Coronary artery (tissue), 2 donors: ENCODE measurements around the gene PCDH1.

ENCODE experiments used
- DNase-seq: peaks from one replicate; pipeline ENCODE4 v3.0.0-alpha.2; 2017; ENCODE audit warnings: low spot score
- H3K27ac ChIP-seq, 2 donors: fragments of 200-600 bp; sonication (generic); one replicate each; pipeline ENCODE4 v1.5.1; 2016 to 2019
- H3K4me3 ChIP-seq: fragments of 200-600 bp; sonication (generic); 2 replicates; pipeline ENCODE4 v1.5.1; 2016; ENCODE audit warnings: mild to moderate bottlenecking, moderate library complexity
- TF ChIP-seq, protein P1 (sequence below): fragments of 200-600 bp; sonication (generic); IDR thresholded peaks from one replicate; pipeline ENCODE4 v1.5.1; 2019; ENCODE audit warnings: antibody characterized with exemption

PCDH1 gene

DNA sequence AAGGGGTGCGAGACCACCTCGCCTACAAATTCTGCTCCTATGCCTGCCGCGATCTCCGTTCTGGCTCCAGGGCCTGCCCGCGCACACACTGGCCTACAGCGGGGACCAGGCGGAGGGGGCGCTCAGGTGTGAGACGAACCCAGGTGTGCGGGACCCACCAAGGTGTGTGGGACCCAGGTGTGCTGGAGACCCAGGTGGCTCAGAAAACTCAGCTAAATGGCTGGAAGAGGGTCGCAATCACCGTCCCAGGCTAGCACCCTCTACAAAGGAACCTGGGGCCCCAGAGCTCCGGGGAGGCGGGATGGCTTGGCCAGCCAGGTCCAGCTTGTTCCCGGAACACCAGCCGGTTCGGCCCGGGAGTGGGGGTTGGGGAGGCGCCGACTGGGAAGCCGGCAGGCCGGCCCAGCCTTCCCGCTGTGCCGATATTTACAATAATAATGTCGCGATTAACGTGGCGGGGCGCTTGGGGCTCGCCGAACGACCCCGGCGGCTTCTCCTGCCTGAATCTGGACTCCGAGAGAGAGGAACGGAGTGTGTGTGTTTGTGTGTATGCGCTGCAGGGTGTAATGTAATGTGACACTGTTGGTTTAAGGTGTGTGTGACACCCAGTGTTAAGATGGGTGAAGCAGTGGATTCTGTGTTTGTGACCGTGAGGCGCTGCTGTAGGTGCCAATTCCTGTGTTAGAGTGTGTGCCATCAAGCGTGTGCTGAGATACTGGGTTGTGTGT is 1.4 kb downstream of the PCDH1 start:
- Histone ChIP-seq H3K27ac (peak overlapping the region in 1 of 2 donors; percentile 84), H3K4me3 (peak overlapping the region; percentile 79)
- TF ChIP-seq, protein P1, sequence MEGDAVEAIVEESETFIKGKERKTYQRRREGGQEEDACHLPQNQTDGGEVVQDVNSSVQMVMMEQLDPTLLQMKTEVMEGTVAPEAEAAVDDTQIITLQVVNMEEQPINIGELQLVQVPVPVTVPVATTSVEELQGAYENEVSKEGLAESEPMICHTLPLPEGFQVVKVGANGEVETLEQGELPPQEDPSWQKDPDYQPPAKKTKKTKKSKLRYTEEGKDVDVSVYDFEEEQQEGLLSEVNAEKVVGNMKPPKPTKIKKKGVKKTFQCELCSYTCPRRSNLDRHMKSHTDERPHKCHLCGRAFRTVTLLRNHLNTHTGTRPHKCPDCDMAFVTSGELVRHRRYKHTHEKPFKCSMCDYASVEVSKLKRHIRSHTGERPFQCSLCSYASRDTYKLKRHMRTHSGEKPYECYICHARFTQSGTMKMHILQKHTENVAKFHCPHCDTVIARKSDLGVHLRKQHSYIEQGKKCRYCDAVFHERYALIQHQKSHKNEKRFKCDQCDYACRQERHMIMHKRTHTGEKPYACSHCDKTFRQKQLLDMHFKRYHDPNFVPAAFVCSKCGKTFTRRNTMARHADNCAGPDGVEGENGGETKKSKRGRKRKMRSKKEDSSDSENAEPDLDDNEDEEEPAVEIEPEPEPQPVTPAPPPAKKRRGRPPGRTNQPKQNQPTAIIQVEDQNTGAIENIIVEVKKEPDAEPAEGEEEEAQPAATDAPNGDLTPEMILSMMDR = no peak
- DNase-seq = peak; percentile 74

DNA sequence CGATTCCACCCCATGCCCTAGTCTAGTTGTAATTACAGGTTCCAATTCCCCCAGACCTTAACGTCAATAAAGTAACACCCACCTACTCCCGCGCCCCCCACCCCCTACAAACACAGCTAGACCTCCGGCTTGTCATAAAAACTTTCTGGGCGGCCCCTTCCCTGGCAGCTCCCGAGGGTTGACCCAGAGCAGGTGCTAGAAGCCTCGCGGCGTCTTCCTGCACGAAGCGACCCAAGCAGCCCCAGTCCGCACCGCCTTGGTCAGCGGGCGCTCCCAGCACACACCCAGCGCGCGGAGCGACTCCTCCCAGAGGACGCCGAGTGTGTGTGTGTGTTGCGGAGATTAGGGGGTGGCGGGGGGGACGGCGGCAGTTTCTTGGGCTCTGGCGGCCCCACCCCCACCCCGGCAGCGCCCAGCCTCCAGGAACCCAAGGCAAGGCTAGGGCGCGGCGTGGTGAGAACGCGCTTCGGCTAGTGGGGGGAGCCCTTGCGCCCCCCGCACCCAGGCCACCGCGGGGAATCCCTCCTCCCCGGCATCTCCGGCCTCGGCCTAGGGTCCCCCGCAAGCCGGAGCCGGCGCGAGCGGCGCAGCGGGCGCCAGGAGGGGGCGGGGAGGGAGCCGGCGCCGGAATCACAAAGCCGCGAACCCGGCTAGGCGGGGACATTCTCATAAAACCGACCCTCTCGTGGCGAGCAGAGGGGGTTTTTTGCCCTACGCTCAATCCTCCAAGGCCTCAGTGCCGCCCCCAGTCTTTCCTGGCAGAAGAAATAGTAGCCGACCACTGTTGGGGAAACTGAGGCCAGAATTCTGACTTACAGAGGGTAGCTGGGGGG is 2.2 kb downstream of the PCDH1 start:
- DNase-seq = no peak
- peak overlapping the region in 1 of 2 donors; percentile 84 for H3K27ac ChIP-seq
- H3K4me3 ChIP-seq = peak overlapping the region; percentile 79
- TF ChIP-seq, protein P1 = no peak

DNA sequence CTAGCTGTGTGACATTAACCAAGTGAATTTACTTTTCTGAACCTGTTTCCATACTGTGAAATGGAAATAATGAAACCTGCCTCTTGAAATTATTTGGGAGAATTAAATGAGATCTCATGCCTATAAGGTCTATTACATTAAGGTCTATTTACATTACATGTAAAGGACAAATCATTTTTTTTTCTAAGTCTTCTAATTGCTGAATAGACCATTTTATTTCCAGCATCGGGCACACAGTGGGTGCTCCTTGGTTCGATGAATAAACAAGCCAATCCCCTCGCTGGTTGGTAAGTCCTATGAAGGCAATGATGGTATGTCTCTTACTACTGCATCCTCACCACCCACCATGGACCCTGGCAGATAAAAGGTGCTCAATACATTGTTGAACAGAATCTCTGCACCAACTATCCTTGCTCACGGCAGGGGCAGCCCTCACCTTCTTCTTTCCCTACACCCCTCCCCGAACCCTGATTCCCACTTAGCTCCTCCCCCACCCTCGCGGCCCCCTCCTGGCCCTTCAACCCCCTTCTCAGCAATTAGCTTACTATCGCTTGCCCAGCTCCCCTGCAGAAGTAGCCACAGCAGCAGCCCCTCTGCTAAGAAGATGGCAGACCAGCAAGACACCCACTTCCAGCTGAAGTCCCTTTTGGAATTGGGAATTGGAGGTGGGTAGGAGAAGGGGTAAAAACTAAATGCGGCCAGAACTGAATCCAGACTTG is 3.0 kb downstream of the PCDH1 start:
- H3K27ac ChIP-seq = peak overlapping the region in 1 of 2 donors; percentile 84
- peak overlapping the region; percentile 79 for H3K4me3 ChIP-seq
- DNase-seq = peak; percentile 40
- TF ChIP-seq, protein P1 = no peak

DNA sequence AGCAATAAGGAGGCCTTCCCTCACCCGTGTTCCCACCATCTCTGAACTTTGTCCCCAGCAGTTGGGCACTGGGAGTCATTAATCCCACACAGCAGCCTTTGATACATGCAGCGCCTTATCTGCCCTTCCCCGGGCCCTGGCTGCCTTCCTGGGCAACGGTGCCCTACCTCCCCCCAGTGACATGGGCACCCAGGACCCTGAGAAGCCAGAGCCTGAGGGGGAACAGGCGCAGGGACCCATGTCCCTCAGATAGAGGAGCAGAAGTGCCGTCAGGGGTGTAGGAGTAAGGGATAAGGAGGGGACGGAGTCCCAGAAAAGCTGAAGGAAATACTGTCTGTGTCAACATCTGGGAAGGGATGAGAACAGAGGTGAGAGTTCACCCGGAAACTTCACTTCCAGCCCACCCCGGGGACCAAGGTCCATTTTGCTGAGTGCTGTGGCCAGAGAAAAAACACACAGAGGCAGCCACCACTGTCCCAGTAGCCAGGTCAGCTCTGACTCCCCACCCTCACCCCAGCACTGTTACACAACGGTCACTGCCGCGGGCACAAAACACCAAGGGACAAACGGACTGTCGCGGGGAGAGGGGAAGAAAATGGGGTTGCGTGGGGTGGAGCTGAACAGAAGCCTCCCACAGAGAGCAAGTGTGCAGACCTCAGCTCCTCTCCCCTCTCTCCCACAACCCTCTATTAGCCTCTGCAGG is 3.8 kb downstream of the PCDH1 start:
- Histone ChIP-seq H3K27ac (peak overlapping the region in 1 of 2 donors; percentile 84), H3K4me3 (peak overlapping the region; percentile 79)
- TF ChIP-seq, protein P1 = no peak
- no peak for DNase-seq

DNA sequence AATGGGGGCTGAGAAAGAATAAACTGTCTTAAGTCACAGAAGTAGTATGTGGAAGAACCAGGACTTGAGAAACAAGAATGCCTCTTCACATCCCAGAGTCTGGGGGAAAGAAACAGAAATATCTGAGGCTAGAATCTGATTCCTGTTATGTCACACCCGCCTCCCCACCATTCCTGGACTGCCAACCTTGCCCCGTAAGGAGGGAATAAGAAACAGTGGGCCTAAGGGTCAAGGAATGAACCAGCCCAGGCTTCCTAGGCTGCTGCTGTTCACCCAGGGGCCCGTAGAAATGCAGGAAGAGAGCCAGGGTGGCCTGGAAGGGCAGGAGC is 4.3 kb downstream of the PCDH1 start:
- H3K27ac ChIP-seq = peak overlapping the region in 1 of 2 donors; percentile 84
- H3K4me3 ChIP-seq = peak overlapping the region; percentile 79
- TF ChIP-seq, protein P1 = no peak
- DNase-seq = no peak

DNA sequence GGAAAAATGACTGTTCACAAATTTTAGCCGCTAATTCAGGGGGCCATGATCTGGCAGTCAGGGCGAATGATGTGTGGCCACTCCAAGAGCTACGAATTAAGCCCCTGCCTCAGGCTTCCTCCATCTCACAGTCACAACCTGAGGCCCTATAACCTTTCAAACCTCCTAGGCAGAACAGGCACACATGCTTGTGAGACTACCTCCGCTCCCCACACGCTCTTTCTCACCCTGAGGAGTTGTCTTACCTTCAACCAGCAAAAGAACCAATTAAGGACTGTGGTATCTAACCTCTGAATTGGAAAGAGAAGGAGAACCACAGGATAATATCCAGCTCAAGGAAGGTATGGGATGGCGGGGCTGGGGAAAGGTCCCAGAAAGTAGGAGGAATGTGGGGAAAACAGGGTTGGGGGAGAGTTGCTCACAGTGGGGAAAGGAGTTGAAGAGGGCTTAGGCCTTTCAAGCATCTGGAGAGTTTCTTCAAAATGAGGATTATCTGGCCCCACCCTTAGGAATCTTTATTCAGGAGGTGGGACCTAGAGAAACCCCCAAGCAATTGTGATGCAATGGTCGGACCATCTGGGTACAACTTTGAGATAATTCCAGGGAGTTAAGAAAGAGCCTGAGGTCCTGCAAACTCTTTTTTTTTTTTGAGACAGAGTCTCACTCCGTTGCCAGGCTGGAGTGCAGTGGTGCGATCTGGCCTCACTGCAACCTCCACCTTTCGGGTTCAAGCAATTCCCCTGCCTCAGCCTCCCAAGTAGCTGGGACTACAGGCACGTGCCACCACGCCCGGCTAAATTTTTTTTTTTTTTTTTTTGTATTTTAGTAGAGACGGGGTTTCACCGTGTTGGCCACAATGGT is 5.5 kb downstream of the PCDH1 start:
- peak; percentile 33 for DNase-seq
- Histone ChIP-seq H3K4me3 (no peak overlapping the region), H3K27ac (no peak overlapping the region)
- TF ChIP-seq, protein P1 = no peak
